ENCODE results near the gene FZR1.

FZR1 gene

GRCh38 chr19:3556978-3557460 is 50.9 kb downstream of the FZR1 start:
- Histone ChIP-seq H2AFZ (ENCODE audit: low read depth, low read length) (peak overlapping the region; percentile 53; the same call in 1 of the 2 replicates), H3K9me3 (ENCODE audit: insufficient read depth, low read length, severe bottlenecking) (no peaks in the 10 kb centered on the region), H4K20me1 (ENCODE audit: insufficient read depth, low read length) (peaks cover 19% of the 10 kb centered on the region), H3K27me3 (ENCODE audit: insufficient read depth, low read length, poor library complexity) (no peaks in the 10 kb centered on the region), H3K79me2 (ENCODE audit: insufficient read depth, low read length) (peaks cover 35% of the 10 kb centered on the region), H3K36me3 (ENCODE audit: insufficient read depth, low read length) (no peaks in the 10 kb centered on the region; the same call in 1 of the 2 replicates), H3K9ac (ENCODE audit: low read depth, low read length) (peak overlapping the region; percentile 74), H3K4me2 (ENCODE audit: insufficient read depth, low read length) (peak overlapping the region; percentile 95), H3K27ac (ENCODE audit: low read length) (peak overlapping the region; percentile 79), H3K4me3 (ENCODE audit: low read depth in 1 of 2, low read length in 2 of 2) (peak overlapping the region; percentile 59 to 77; a peak in 3 of 4 replicates), H3K4me1 (ENCODE audit: insufficient read depth, low read length) (peaks cover 50% of the 10 kb centered on the region)
- peak; percentile 57 for DNase-seq
- ATAC-seq (ENCODE audit: insufficient read depth, low read depth) = peak; percentile 23
- no peak for TF ChIP-seq EZH2 (IDR thresholded peaks at IDR 0.05; ENCODE audit: borderline replicate concordance, low read depth, low read length, severe bottlenecking)
- TF ChIP-seq, protein P1, sequence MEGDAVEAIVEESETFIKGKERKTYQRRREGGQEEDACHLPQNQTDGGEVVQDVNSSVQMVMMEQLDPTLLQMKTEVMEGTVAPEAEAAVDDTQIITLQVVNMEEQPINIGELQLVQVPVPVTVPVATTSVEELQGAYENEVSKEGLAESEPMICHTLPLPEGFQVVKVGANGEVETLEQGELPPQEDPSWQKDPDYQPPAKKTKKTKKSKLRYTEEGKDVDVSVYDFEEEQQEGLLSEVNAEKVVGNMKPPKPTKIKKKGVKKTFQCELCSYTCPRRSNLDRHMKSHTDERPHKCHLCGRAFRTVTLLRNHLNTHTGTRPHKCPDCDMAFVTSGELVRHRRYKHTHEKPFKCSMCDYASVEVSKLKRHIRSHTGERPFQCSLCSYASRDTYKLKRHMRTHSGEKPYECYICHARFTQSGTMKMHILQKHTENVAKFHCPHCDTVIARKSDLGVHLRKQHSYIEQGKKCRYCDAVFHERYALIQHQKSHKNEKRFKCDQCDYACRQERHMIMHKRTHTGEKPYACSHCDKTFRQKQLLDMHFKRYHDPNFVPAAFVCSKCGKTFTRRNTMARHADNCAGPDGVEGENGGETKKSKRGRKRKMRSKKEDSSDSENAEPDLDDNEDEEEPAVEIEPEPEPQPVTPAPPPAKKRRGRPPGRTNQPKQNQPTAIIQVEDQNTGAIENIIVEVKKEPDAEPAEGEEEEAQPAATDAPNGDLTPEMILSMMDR (IDR thresholded peaks at IDR 0.05; ENCODE audit: borderline replicate concordance, extremely low read depth, low read length, poor library complexity, severe bottlenecking) = peak; percentile 15

DNA sequence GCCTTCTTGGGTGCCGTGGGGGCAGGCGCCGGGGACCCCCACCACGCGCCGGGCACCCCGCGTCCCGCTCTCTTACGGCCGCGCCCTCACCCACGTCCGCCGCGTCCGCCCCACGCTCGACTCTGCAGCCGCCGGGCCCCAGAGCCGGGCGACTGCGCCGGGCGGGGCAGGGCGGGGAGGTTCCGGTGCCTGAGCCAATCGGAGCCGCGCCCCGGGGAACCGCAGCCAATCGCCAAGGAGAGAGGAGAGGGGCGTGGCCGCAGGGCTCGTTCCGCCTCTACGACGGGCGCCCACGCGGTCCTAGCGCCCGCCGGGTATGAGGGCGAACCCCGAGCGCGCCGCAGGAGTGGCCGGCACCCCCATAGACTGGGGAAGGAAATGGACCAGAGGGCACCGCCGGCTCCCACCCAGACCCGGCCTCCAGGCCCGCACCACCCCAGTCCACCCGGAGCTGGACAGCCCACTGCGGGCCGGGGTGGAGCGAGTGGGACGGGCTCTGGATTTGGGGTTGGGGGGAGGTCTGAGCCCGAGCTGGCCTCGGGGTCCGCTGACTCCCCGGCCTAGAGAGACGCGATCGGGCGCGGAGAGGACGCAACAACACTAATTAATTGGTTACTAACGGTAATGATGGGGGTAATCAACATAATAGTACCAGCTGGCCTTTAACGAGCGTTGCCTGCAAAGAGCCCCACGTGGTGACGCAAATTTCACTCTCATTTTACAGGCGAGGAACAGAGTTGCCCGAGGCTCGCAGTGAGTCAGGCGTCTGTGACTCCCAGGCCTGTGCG is 51.5 kb downstream of the FZR1 start, which contains the start of gene MFSD12:
MFSD12 (minus strand) TSS at position 126 of the 788 bp plus-strand sequence. CDS start 183 bp downstream, outside the sequence.
- no peaks in the 10 kb centered on the region; the same call in 1 of the 2 replicates for H3K36me3 ChIP-seq (ENCODE audit: insufficient read depth, low read length)
- no peaks in the 10 kb centered on the region for H3K9me3 ChIP-seq (ENCODE audit: insufficient read depth, low read length, severe bottlenecking)
- peak within 1 kb of the TSS; percentile 64 to 77; a peak in 3 of 4 replicates for H3K4me3 ChIP-seq (ENCODE audit: low read depth in 1 of 2, low read length in 2 of 2)
- peak within 1 kb of the TSS; percentile 95 for H3K4me2 ChIP-seq (ENCODE audit: insufficient read depth, low read length)
- DNase-seq = peak; percentile 94
- peak within 1 kb of the TSS; percentile 74 for H3K9ac ChIP-seq (ENCODE audit: low read depth, low read length)
- no peaks in the 10 kb centered on the region for H3K27me3 ChIP-seq (ENCODE audit: insufficient read depth, low read length, poor library complexity)
- peak within 1 kb of the TSS; percentile 79 for H3K27ac ChIP-seq (ENCODE audit: low read length)
- peaks cover 50% of the 10 kb centered on the region for H3K4me1 ChIP-seq (ENCODE audit: insufficient read depth, low read length)
- ATAC-seq (ENCODE audit: insufficient read depth, low read depth) = peak; percentile 90
- H4K20me1 ChIP-seq (ENCODE audit: insufficient read depth, low read length) = peaks cover 19% of the 10 kb centered on the region
- H3K79me2 ChIP-seq (ENCODE audit: insufficient read depth, low read length) = peaks cover 32% of the 10 kb centered on the region
- peak within 1 kb of the TSS; percentile 98 for H2AFZ ChIP-seq (ENCODE audit: low read depth, low read length)
- no peak for TF ChIP-seq EZH2 (IDR thresholded peaks at IDR 0.05; ENCODE audit: borderline replicate concordance, low read depth, low read length, severe bottlenecking)
- TF ChIP-seq, protein P1 (IDR thresholded peaks at IDR 0.05; ENCODE audit: borderline replicate concordance, extremely low read depth, low read length, poor library complexity, severe bottlenecking) = no peak

- H2AFZ ChIP-seq (ENCODE audit: low read depth, low read length) = no peak overlapping the region
- ATAC-seq (ENCODE audit: insufficient read depth, low read depth) (no peak), DNase-seq (no peak)
- H3K9me3 ChIP-seq (ENCODE audit: insufficient read depth, low read length, severe bottlenecking) = no peaks in the 10 kb centered on the region
- no peaks in the 10 kb centered on the region for H3K36me3 ChIP-seq (ENCODE audit: insufficient read depth, low read length)
- H3K79me2 ChIP-seq (ENCODE audit: insufficient read depth, low read length) = no peaks in the 10 kb centered on the region
- H4K20me1 ChIP-seq (ENCODE audit: insufficient read depth, low read length) = no peaks in the 10 kb centered on the region
- TF ChIP-seq, protein P1 (IDR thresholded peaks at IDR 0.05; ENCODE audit: borderline replicate concordance, extremely low read depth, low read length, poor library complexity, severe bottlenecking) = no peak
- no peak for TF ChIP-seq EZH2 (IDR thresholded peaks at IDR 0.05; ENCODE audit: borderline replicate concordance, low read depth, low read length, severe bottlenecking)
- no peak overlapping the region for H3K4me3 ChIP-seq (ENCODE audit: low read depth in 1 of 2, low read length in 2 of 2)
- no peak overlapping the region for H3K9ac ChIP-seq (ENCODE audit: low read depth, low read length)
- H3K4me2 ChIP-seq (ENCODE audit: insufficient read depth, low read length) = no peak overlapping the region
- H3K27me3 ChIP-seq (ENCODE audit: insufficient read depth, low read length, poor library complexity) = no peaks in the 10 kb centered on the region
- H3K4me1 ChIP-seq (ENCODE audit: insufficient read depth, low read length) = no peaks in the 10 kb centered on the region
- H3K27ac ChIP-seq (ENCODE audit: low read length) = no peak overlapping the region
Observed at GRCh38 chr19:3563709-3564524, 57.8 kb downstream of the FZR1 start.

Data from DND-41 (cell line).